ENCODE results near the gene MACROD2.

Gene MACROD2

GRCh38 chr20:14780508-14780907 is 785.2 kb downstream of the MACROD2 start:
- Histone ChIP-seq H3K9ac (ENCODE audit: low read depth, low read length) (no peak overlapping the region), H3K36me3 (ENCODE audit: insufficient read depth, low read length) (no peaks in the 10 kb centered on the region), H3K4me2 (ENCODE audit: low read length) (no peak overlapping the region), H3K4me1 (ENCODE audit: control insufficient read depth, insufficient read depth, low read length) (peaks cover 22% of the 10 kb centered on the region), H3K27me3 (ENCODE audit: control insufficient read depth, insufficient read depth, low read length) (no peaks in the 10 kb centered on the region), H3K4me3 (ENCODE audit: low read length) (no peak overlapping the region), H3K9me3 (replicated peaks; ENCODE audit: low read length) (no peaks in the 10 kb centered on the region)

- Histone ChIP-seq H3K27me3 (ENCODE audit: control insufficient read depth, insufficient read depth, low read length) (no peaks in the 10 kb centered on the region), H3K4me1 (ENCODE audit: control insufficient read depth, insufficient read depth, low read length) (peaks cover 7% of the 10 kb centered on the region), H3K4me3 (ENCODE audit: low read length) (no peak overlapping the region), H3K9ac (ENCODE audit: low read depth, low read length) (no peak overlapping the region), H3K36me3 (ENCODE audit: insufficient read depth, low read length) (no peaks in the 10 kb centered on the region), H3K9me3 (replicated peaks; ENCODE audit: low read length) (no peaks in the 10 kb centered on the region), H3K4me2 (ENCODE audit: low read length) (no peak overlapping the region)
Observed at GRCh38 chr20:14782731-14783130, 787.4 kb downstream of the MACROD2 start.

GRCh38 chr20:14783766-14784165 is 788.5 kb downstream of the MACROD2 start:
- H3K9me3 ChIP-seq (replicated peaks; ENCODE audit: low read length) = no peaks in the 10 kb centered on the region
- no peaks in the 10 kb centered on the region for H3K27me3 ChIP-seq (ENCODE audit: control insufficient read depth, insufficient read depth, low read length)
- H3K4me3 ChIP-seq (ENCODE audit: low read length) = no peak overlapping the region
- no peaks in the 10 kb centered on the region for H3K36me3 ChIP-seq (ENCODE audit: insufficient read depth, low read length)
- H3K4me2 ChIP-seq (ENCODE audit: low read length) = no peak overlapping the region
- H3K9ac ChIP-seq (ENCODE audit: low read depth, low read length) = no peak overlapping the region
- H3K4me1 ChIP-seq (ENCODE audit: control insufficient read depth, insufficient read depth, low read length) = peaks cover 4% of the 10 kb centered on the region

GRCh38 chr20:14785065-14785743 is 789.9 kb downstream of the MACROD2 start:
- Histone ChIP-seq H3K4me1 (ENCODE audit: control insufficient read depth, insufficient read depth, low read length) (peaks cover 2% of the 10 kb centered on the region), H3K36me3 (ENCODE audit: insufficient read depth, low read length) (no peaks in the 10 kb centered on the region), H3K9ac (ENCODE audit: low read depth, low read length) (no peak overlapping the region), H3K9me3 (replicated peaks; ENCODE audit: low read length) (no peaks in the 10 kb centered on the region), H3K27me3 (ENCODE audit: control insufficient read depth, insufficient read depth, low read length) (no peaks in the 10 kb centered on the region), H3K4me2 (ENCODE audit: low read length) (no peak overlapping the region), H3K4me3 (ENCODE audit: low read length) (no peak overlapping the region)

- Histone ChIP-seq H3K4me1 (ENCODE audit: control insufficient read depth, insufficient read depth, low read length) (no peaks in the 10 kb centered on the region), H3K4me2 (ENCODE audit: low read length) (no peak overlapping the region), H3K9me3 (replicated peaks; ENCODE audit: low read length) (no peaks in the 10 kb centered on the region), H3K9ac (ENCODE audit: low read depth, low read length) (no peak overlapping the region), H3K27me3 (ENCODE audit: control insufficient read depth, insufficient read depth, low read length) (no peaks in the 10 kb centered on the region), H3K36me3 (ENCODE audit: insufficient read depth, low read length) (no peaks in the 10 kb centered on the region), H3K4me3 (ENCODE audit: low read length) (no peak overlapping the region)
Observed at GRCh38 chr20:14790190-14790589, 794.9 kb downstream of the MACROD2 start.

GRCh38 chr20:14790771-14791620 is 795.7 kb downstream of the MACROD2 start:
- Histone ChIP-seq H3K36me3 (ENCODE audit: insufficient read depth, low read length) (no peaks in the 10 kb centered on the region), H3K9ac (ENCODE audit: low read depth, low read length) (no peak overlapping the region), H3K4me1 (ENCODE audit: control insufficient read depth, insufficient read depth, low read length) (no peaks in the 10 kb centered on the region), H3K9me3 (replicated peaks; ENCODE audit: low read length) (no peaks in the 10 kb centered on the region), H3K4me3 (ENCODE audit: low read length) (no peak overlapping the region), H3K27me3 (ENCODE audit: control insufficient read depth, insufficient read depth, low read length) (no peaks in the 10 kb centered on the region), H3K4me2 (ENCODE audit: low read length) (no peak overlapping the region)

- Histone ChIP-seq H3K36me3 (ENCODE audit: insufficient read depth, low read length) (no peaks in the 10 kb centered on the region), H3K4me3 (ENCODE audit: low read length) (no peak overlapping the region), H3K27me3 (ENCODE audit: control insufficient read depth, insufficient read depth, low read length) (no peaks in the 10 kb centered on the region), H3K9ac (ENCODE audit: low read depth, low read length) (no peak overlapping the region), H3K9me3 (replicated peaks; ENCODE audit: low read length) (no peaks in the 10 kb centered on the region), H3K4me1 (ENCODE audit: control insufficient read depth, insufficient read depth, low read length) (no peaks in the 10 kb centered on the region), H3K4me2 (ENCODE audit: low read length) (no peak overlapping the region)
Observed at GRCh38 chr20:14792915-14793314, 797.6 kb downstream of the MACROD2 start.

- no peaks in the 10 kb centered on the region for H3K36me3 ChIP-seq (ENCODE audit: insufficient read depth, low read length)
- H3K4me1 ChIP-seq (ENCODE audit: control insufficient read depth, insufficient read depth, low read length) = no peaks in the 10 kb centered on the region
- H3K27me3 ChIP-seq (ENCODE audit: control insufficient read depth, insufficient read depth, low read length) = peaks cover 6% of the 10 kb centered on the region
- H3K4me3 ChIP-seq (ENCODE audit: low read length) = no peak overlapping the region
- H3K9ac ChIP-seq (ENCODE audit: low read depth, low read length) = no peak overlapping the region
- no peaks in the 10 kb centered on the region for H3K9me3 ChIP-seq (replicated peaks; ENCODE audit: low read length)
- no peak overlapping the region for H3K4me2 ChIP-seq (ENCODE audit: low read length)
Observed at GRCh38 chr20:14799545-14800216, 804.4 kb downstream of the MACROD2 start.

- Histone ChIP-seq H3K4me1 (ENCODE audit: control insufficient read depth, insufficient read depth, low read length) (no peaks in the 10 kb centered on the region), H3K4me3 (ENCODE audit: low read length) (no peak overlapping the region), H3K4me2 (ENCODE audit: low read length) (no peak overlapping the region), H3K36me3 (ENCODE audit: insufficient read depth, low read length) (no peaks in the 10 kb centered on the region), H3K9ac (ENCODE audit: low read depth, low read length) (no peak overlapping the region), H3K9me3 (replicated peaks; ENCODE audit: low read length) (no peaks in the 10 kb centered on the region), H3K27me3 (ENCODE audit: control insufficient read depth, insufficient read depth, low read length) (peaks cover 7% of the 10 kb centered on the region)
Observed at GRCh38 chr20:14800707-14801425, 805.5 kb downstream of the MACROD2 start.

GRCh38 chr20:14801591-14802325 is 806.4 kb downstream of the MACROD2 start:
- Histone ChIP-seq H3K9me3 (replicated peaks; ENCODE audit: low read length) (no peaks in the 10 kb centered on the region), H3K9ac (ENCODE audit: low read depth, low read length) (no peak overlapping the region), H3K36me3 (ENCODE audit: insufficient read depth, low read length) (no peaks in the 10 kb centered on the region), H3K27me3 (ENCODE audit: control insufficient read depth, insufficient read depth, low read length) (peaks cover 7% of the 10 kb centered on the region), H3K4me2 (ENCODE audit: low read length) (no peak overlapping the region), H3K4me1 (ENCODE audit: control insufficient read depth, insufficient read depth, low read length) (no peaks in the 10 kb centered on the region), H3K4me3 (ENCODE audit: low read length) (no peak overlapping the region)

Data from skeletal muscle satellite cell (primary cell).